HepG2 (cell line): ENCODE results near the gene ZBTB45. TPM values are rescaled to one million over a fixed set of nuclear protein-coding genes. Genes with fewer than 3 reads are reported as not detected.

Experiments used
- BRCA1 ChIP-seq: sonication (generic); formaldehyde crosslinking; IDR thresholded peaks from 2 replicates; pipeline ENCODE4 v1.4.0; 2020; ENCODE audit warnings: missing genetic modification reagents
- CREM ChIP-seq, 2 experiments: sonication (generic) in 1 of 2; formaldehyde crosslinking in 1 of 2; IDR thresholded peaks; 2 replicates each; pipeline versions ENCODE4 v1.4.0 to v1.6.1; 2016 to 2020; ENCODE audit warnings: antibody characterized with exemption in 1 of 2, mild to moderate bottlenecking in 1 of 2, missing genetic modification reagents in 1 of 2
- RFXAP ChIP-seq: sonication (generic); formaldehyde crosslinking; IDR thresholded peaks from 2 replicates; pipeline ENCODE4 v1.4.0; 2020; ENCODE audit warnings: missing genetic modification reagents, borderline replicate concordance
- STAG1 ChIP-seq: sonication (generic); formaldehyde crosslinking; IDR thresholded peaks from 2 replicates; pipeline ENCODE4 v1.4.0; 2020; ENCODE audit warnings: missing genetic modification reagents
- TAF15 ChIP-seq: fragments of 200-400 bp; formaldehyde crosslinking; IDR thresholded peaks from one replicate; pipeline ENCODE4 v1.6.1; 2018; ENCODE audit warnings: mild to moderate bottlenecking, low read depth, low read length; ENCODE audit not compliant: poor library complexity, severe bottlenecking
- ZFP62 ChIP-seq: sonication (generic); formaldehyde crosslinking; IDR thresholded peaks from 2 replicates; pipeline ENCODE4 v1.4.0; 2020; ENCODE audit warnings: missing genetic modification reagents
- ZKSCAN1 ChIP-seq: fragments of 150-350 bp; IDR thresholded peaks from 2 replicates; pipeline ENCODE4 v1.6.1; 2014; ENCODE audit warnings: low read length
- ZNF253 ChIP-seq: sonication (generic); formaldehyde crosslinking; IDR thresholded peaks from 2 replicates; pipeline ENCODE4 v1.8.0; 2022; ENCODE audit warnings: mild to moderate bottlenecking, missing genetic modification reagents, borderline replicate concordance
- ZNF343 ChIP-seq: sonication (generic); formaldehyde crosslinking; IDR thresholded peaks from 2 replicates; pipeline ENCODE4 v1.4.0; 2020; ENCODE audit warnings: mild to moderate bottlenecking, missing genetic modification reagents
- ZNF564 ChIP-seq: sonication (generic); formaldehyde crosslinking; IDR thresholded peaks from 2 replicates; pipeline ENCODE4 v1.8.1; 2023; ENCODE audit warnings: mild to moderate bottlenecking, missing genetic modification reagents
- ZNF644 ChIP-seq: IDR thresholded peaks from 2 replicates; pipeline ENCODE4 v1.6.1; 2016; ENCODE audit warnings: low read depth
- ZNF670 ChIP-seq: sonication (generic); formaldehyde crosslinking; IDR thresholded peaks from 2 replicates; pipeline ENCODE4 v1.8.0; 2022; ENCODE audit warnings: mild to moderate bottlenecking, missing genetic modification reagents, borderline replicate concordance
- polyA plus RNA-seq, 8 experiments: library from polyadenylated mRNA; depleted of rRNA in 3 of 8; stranded (reverse) in 7 of 8; unstranded in 1 of 8; fragments of >200 nt; fragmentation: Illumina TruSeq in 4 of 8; extraction: Trizol in 4 of 8; gene quantifications; 2 replicates each; pipeline versions ENCODE4 v1.2.1 to v1.2.3, GENCODE V29; 2011 to 2016; ENCODE audit warnings: low read depth in 4 of 8, missing spikeins in 1 of 8, mixed read lengths in 1 of 8; ENCODE audit not compliant: insufficient read depth in 1 of 8
- total RNA-seq, 5 experiments: library from RNA; depleted of rRNA; stranded (reverse); fragments of >200 nt; fragmentation: Illumina TruSeq; extraction: Trizol; gene quantifications; 2 replicates each; pipeline ENCODE4 v1.2.3, GENCODE V29; 2016; ENCODE audit warnings: low read depth in 1 of 5
- TF ChIP-seq, protein P1 (sequence below): IDR thresholded peaks from 2 replicates; pipeline ENCODE4 v1.6.1; 2016; ENCODE audit warnings: low read depth
- TF ChIP-seq, protein P2 (sequence below): sonication (generic); formaldehyde crosslinking; IDR thresholded peaks from 2 replicates; pipeline ENCODE4 v1.4.0; 2020; ENCODE audit warnings: missing genetic modification reagents
- TF ChIP-seq, protein P3 (sequence below): sonication (generic); formaldehyde crosslinking; IDR thresholded peaks from 2 replicates; pipeline ENCODE4 v1.8.0; 2022; ENCODE audit warnings: missing genetic modification reagents, mild to moderate bottlenecking, moderate library complexity, borderline replicate concordance
- TF ChIP-seq, protein P4 (sequence below): sonication (generic); formaldehyde crosslinking; conservative IDR thresholded peaks from 2 replicates; pipeline ENCODE4 v1.4.0; 2020; ENCODE audit warnings: mild to moderate bottlenecking, missing genetic modification reagents, moderate library complexity
- TF ChIP-seq, protein P5 (sequence below): sonication (generic); formaldehyde crosslinking; IDR thresholded peaks from 2 replicates; pipeline ENCODE4 v1.4.0; 2020; ENCODE audit warnings: mild to moderate bottlenecking, missing genetic modification reagents

ZBTB45 gene
- total and polyA plus RNA-seq, 2 of the 13 experiments (the other 11 are each of a cell fraction or from before 2014, with no cell fraction given): 3.0 to 3.7 TPM

DNA sequence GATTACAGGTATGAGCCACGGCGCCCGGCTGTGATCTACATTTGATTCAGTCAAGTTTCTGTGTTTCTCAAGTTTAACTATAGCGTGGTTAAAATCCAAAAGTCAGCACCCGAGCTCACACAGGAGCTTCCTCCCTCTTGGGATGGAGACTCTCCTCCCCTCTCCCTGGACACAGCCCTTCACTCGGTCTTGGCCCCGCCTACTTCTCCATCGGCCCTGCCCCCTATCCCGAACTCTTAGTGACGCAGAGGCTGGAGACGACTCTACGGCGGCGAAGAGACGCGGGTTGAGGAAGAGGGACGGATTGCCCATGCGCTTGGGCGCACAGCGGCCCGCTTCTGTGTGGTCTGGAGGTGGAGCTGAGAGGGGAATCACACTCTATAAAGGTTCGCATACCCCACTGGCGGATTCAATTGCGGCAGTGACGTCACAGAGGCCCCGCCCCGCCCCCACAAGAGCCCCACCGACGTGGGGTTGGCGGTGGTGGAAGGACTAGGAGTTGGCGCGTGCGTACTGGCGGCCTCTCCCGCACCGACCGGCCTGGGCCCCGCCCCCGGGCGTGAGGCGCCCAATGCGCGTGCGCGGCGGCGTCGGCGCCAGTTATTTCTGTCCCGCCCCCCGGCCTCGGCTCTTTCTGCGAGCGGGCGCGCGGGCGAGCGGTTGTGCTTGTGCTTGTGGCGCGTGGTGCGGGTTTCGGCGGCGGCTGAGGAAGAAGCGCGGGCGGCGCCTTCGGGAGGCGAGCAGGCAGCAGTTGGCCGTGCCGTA, 24.4 kb upstream of the ZBTB45 start, which contains the start of gene TRIM28 (continued):
- TF ChIP-seq, protein P1, sequence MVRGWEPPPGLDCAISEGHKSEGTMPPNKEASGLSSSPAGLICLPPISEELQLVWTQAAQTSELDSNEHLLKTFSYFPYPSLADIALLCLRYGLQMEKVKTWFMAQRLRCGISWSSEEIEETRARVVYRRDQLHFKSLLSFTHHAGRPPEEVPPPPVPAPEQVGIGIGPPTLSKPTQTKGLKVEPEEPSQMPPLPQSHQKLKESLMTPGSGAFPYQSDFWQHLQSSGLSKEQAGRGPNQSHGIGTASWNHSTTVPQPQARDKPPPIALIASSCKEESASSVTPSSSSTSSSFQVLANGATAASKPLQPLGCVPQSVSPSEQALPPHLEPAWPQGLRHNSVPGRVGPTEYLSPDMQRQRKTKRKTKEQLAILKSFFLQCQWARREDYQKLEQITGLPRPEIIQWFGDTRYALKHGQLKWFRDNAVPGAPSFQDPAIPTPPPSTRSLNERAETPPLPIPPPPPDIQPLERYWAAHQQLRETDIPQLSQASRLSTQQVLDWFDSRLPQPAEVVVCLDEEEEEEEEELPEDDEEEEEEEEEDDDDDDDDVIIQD (CRISPR knock-in tag): peak; percentile 70
- TF ChIP-seq ZNF644 (CRISPR knock-in tag) (no peak), RFXAP (peak; percentile 58), TAF15 (no peak), ZNF670 (no peak), ZNF343 (CRISPR knock-in tag) (peak; percentile 78; the same call in 1 of the 2 replicates), STAG1 (no peak), ZKSCAN1 (no peak), BRCA1 (CRISPR knock-in tag) (peak; percentile 43; the same call in 1 of the 2 replicates), CREM (IDR thresholded peaks at IDR 0.05) (peak; percentile 92), CREM (CRISPR knock-in tag; IDR thresholded peaks at IDR 0.05) (no peak), ZNF253 (CRISPR knock-in tag) (0 out of 2 replicates have a peak, but pooled peaks have one; percentile 38), ZNF564 (CRISPR knock-in tag) (no peak), ZFP62 (CRISPR knock-in tag) (0 out of 2 replicates have a peak, but pooled peaks have one; percentile 26)
- TF ChIP-seq, protein P2, sequence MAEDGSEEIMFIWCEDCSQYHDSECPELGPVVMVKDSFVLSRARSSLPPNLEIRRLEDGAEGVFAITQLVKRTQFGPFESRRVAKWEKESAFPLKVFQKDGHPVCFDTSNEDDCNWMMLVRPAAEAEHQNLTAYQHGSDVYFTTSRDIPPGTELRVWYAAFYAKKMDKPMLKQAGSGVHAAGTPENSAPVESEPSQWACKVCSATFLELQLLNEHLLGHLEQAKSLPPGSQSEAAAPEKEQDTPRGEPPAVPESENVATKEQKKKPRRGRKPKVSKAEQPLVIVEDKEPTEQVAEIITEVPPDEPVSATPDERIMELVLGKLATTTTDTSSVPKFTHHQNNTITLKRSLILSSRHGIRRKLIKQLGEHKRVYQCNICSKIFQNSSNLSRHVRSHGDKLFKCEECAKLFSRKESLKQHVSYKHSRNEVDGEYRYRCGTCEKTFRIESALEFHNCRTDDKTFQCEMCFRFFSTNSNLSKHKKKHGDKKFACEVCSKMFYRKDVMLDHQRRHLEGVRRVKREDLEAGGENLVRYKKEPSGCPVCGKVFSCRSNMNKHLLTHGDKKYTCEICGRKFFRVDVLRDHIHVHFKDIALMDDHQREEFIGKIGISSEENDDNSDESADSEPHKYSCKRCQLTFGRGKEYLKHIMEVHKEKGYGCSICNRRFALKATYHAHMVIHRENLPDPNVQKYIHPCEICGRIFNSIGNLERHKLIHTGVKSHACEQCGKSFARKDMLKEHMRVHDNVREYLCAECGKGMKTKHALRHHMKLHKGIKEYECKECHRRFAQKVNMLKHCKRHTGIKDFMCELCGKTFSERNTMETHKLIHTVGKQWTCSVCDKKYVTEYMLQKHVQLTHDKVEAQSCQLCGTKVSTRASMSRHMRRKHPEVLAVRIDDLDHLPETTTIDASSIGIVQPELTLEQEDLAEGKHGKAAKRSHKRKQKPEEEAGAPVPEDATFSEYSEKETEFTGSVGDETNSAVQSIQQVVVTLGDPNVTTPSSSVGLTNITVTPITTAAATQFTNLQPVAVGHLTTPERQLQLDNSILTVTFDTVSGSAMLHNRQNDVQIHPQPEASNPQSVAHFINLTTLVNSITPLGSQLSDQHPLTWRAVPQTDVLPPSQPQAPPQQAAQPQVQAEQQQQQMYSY (CRISPR knock-in tag): peak; percentile 47; the same call in 1 of the 2 replicates
- TF ChIP-seq, protein P3, sequence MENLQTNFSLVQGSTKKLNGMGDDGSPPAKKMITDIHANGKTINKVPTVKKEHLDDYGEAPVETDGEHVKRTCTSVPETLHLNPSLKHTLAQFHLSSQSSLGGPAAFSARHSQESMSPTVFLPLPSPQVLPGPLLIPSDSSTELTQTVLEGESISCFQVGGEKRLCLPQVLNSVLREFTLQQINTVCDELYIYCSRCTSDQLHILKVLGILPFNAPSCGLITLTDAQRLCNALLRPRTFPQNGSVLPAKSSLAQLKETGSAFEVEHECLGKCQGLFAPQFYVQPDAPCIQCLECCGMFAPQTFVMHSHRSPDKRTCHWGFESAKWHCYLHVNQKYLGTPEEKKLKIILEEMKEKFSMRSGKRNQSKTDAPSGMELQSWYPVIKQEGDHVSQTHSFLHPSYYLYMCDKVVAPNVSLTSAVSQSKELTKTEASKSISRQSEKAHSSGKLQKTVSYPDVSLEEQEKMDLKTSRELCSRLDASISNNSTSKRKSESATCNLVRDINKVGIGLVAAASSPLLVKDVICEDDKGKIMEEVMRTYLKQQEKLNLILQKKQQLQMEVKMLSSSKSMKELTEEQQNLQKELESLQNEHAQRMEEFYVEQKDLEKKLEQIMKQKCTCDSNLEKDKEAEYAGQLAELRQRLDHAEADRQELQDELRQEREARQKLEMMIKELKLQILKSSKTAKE (CRISPR knock-in tag): no peak
- TF ChIP-seq, protein P4, sequence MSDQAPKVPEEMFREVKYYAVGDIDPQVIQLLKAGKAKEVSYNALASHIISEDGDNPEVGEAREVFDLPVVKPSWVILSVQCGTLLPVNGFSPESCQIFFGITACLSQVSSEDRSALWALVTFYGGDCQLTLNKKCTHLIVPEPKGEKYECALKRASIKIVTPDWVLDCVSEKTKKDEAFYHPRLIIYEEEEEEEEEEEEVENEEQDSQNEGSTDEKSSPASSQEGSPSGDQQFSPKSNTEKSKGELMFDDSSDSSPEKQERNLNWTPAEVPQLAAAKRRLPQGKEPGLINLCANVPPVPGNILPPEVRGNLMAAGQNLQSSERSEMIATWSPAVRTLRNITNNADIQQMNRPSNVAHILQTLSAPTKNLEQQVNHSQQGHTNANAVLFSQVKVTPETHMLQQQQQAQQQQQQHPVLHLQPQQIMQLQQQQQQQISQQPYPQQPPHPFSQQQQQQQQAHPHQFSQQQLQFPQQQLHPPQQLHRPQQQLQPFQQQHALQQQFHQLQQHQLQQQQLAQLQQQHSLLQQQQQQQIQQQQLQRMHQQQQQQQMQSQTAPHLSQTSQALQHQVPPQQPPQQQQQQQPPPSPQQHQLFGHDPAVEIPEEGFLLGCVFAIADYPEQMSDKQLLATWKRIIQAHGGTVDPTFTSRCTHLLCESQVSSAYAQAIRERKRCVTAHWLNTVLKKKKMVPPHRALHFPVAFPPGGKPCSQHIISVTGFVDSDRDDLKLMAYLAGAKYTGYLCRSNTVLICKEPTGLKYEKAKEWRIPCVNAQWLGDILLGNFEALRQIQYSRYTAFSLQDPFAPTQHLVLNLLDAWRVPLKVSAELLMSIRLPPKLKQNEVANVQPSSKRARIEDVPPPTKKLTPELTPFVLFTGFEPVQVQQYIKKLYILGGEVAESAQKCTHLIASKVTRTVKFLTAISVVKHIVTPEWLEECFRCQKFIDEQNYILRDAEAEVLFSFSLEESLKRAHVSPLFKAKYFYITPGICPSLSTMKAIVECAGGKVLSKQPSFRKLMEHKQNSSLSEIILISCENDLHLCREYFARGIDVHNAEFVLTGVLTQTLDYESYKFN: peak; percentile 53
- TF ChIP-seq, protein P5, sequence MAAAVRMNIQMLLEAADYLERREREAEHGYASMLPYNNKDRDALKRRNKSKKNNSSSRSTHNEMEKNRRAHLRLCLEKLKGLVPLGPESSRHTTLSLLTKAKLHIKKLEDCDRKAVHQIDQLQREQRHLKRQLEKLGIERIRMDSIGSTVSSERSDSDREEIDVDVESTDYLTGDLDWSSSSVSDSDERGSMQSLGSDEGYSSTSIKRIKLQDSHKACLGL (CRISPR knock-in tag): peak; percentile 83; the same call in 1 of the 2 replicates
